Fibroblast of lung (primary cell): ENCODE results near the gene TANGO6.
"Not testable (repeated sequence)": the region's sequence is repeated elsewhere in the genome, so short reads cannot be mapped to it uniquely, and the experiment has no call there.

Experiments
- EZH2 ChIP-seq: IDR thresholded peaks from 2 replicates; pipeline ENCODE4 v1.5.1; 2012; ENCODE audit warnings: low read length, control low read depth, mild to moderate bottlenecking; ENCODE audit errors: missing control alignments
- TF ChIP-seq, protein P1 (sequence below), 2 donors: IDR thresholded peaks in 1 of 2; conservative IDR thresholded peaks in 1 of 2; 1 replicate in 1 of 2; 2 replicates in 1 of 2; pipeline ENCODE4 v1.5.1; 2011 to 2012; ENCODE audit warnings: low read length in 2 of 2, control low read depth in 1 of 2, inconsistent platforms in 1 of 2, low read depth in 1 of 2, mild to moderate bottlenecking in 1 of 2

DNA sequence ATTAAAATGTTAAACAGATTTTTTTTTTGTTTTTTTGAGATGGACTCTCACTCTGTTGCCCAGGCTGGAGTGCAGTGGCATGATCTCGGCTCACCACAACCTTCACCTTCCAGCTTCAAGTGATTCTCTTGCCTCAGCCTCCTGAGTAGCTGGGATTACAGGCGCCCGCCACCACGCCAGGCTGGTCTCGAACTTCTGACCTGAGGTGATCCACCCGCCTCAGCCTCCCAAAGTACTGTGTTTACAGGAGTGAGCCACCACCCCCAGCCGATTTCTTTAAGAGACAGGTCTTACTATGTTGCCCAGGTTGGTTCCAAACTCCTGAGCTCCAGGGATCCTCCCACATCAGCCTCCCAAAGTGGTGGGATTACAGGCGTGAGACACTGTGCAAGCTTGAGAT is 281.1 kb downstream of the TANGO6 start:
- TF ChIP-seq, protein P1, sequence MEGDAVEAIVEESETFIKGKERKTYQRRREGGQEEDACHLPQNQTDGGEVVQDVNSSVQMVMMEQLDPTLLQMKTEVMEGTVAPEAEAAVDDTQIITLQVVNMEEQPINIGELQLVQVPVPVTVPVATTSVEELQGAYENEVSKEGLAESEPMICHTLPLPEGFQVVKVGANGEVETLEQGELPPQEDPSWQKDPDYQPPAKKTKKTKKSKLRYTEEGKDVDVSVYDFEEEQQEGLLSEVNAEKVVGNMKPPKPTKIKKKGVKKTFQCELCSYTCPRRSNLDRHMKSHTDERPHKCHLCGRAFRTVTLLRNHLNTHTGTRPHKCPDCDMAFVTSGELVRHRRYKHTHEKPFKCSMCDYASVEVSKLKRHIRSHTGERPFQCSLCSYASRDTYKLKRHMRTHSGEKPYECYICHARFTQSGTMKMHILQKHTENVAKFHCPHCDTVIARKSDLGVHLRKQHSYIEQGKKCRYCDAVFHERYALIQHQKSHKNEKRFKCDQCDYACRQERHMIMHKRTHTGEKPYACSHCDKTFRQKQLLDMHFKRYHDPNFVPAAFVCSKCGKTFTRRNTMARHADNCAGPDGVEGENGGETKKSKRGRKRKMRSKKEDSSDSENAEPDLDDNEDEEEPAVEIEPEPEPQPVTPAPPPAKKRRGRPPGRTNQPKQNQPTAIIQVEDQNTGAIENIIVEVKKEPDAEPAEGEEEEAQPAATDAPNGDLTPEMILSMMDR (conservative IDR thresholded peaks at IDR 0.05 in 1 of 2, IDR thresholded peaks at IDR 0.05 in 1 of 2; ENCODE audit: low read depth in 1 of 2, low read length in 2 of 2), result not testable (repeated sequence)
- not testable (repeated sequence) for TF ChIP-seq EZH2
